Ovary (tissue), 3 donors: Measurements from ENCODE around the gene MZT2B.

Source experiments
- EP300 ChIP-seq: sonication (generic); formaldehyde crosslinking; IDR thresholded peaks from one replicate; pipeline ENCODE4 v1.6.1; 2017; ENCODE audit warnings: antibody characterized with exemption
- POLR2A ChIP-seq: fragments of 450-650 bp; IDR thresholded peaks from one replicate; pipeline ENCODE4 v1.6.1; 2017; ENCODE audit warnings: antibody characterized with exemption, mild to moderate bottlenecking, moderate library complexity
- TF ChIP-seq, protein P1 (sequence below), 3 donors: fragments of 450-650 bp in 2 of 3; fragments of 200-600 bp in 1 of 3; IDR thresholded peaks; one replicate each; pipeline versions ENCODE4 v1.5.1 to v1.8.0; 2016 to 2022; ENCODE audit warnings: antibody characterized with exemption in 3 of 3, mild to moderate bottlenecking in 1 of 3
- donor health status: DM: no; HTN: no; CAD: no.

DNA sequence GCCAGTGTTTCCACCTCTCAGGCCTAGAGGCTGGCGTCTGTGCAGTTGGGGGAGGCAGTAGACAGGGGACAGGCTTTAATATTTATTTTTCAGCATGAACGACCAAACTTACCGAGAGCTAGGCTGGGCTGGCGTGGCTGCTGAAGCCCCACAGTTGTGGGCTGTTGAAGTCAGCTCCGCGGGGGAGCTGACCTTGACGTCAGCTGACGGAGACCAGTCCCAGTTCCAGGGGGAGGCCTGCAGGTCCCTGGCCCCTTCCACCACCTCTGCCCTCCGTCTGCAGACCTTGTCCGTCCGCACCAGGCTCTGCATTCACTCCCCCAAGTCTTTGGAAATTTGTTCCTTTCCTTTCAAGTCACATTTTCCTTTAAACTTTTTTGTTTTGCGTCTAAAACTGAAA lies 49.6 kb downstream of the MZT2B start:
- TF ChIP-seq, protein P1, sequence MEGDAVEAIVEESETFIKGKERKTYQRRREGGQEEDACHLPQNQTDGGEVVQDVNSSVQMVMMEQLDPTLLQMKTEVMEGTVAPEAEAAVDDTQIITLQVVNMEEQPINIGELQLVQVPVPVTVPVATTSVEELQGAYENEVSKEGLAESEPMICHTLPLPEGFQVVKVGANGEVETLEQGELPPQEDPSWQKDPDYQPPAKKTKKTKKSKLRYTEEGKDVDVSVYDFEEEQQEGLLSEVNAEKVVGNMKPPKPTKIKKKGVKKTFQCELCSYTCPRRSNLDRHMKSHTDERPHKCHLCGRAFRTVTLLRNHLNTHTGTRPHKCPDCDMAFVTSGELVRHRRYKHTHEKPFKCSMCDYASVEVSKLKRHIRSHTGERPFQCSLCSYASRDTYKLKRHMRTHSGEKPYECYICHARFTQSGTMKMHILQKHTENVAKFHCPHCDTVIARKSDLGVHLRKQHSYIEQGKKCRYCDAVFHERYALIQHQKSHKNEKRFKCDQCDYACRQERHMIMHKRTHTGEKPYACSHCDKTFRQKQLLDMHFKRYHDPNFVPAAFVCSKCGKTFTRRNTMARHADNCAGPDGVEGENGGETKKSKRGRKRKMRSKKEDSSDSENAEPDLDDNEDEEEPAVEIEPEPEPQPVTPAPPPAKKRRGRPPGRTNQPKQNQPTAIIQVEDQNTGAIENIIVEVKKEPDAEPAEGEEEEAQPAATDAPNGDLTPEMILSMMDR (IDR thresholded peaks at IDR 0.05), result no peak
- no peak for TF ChIP-seq POLR2A
- no peak for TF ChIP-seq EP300
